ENCODE data around the gene GRB10.

GRCh38 chr7:50754684-50755083, 28.0 kb downstream of the GRB10 start:
- TF ChIP-seq PATZ1 (CRISPR knock-in tag; IDR thresholded peaks at IDR 0.05; ENCODE audit: borderline replicate concordance) (no peak), CSRNP3 (CRISPR knock-in tag; IDR thresholded peaks at IDR 0.05) (no peak)
